Loucy (cell line): ENCODE data around the gene SH3RF3.

Source experiments
- CTCF ChIP-seq: fragments of 200-600 bp; sonication (generic); conservative IDR thresholded peaks from 2 replicates; pipeline ENCODE4 v1.5.1; 2014; ENCODE audit warnings: mild to moderate bottlenecking, antibody characterized with exemption, low read length
- EZH2phosphoT487 ChIP-seq: fragments of 200-600 bp; IDR thresholded peaks from 2 replicates; pipeline ENCODE4 v1.6.1; 2018; ENCODE audit warnings: antibody characterized with exemption, mild to moderate bottlenecking, moderate library complexity, borderline replicate concordance

GRCh38 chr2:109513749-109514588 is 385.0 kb downstream of the SH3RF3 start:
- TF ChIP-seq CTCF (no peak), EZH2phosphoT487 (no peak)
